Fibroblast of peridontal ligament (primary cell): ENCODE results near the gene ANKS4B.
"Not testable (repeated sequence)": the region's sequence is repeated elsewhere in the genome, so short reads cannot be mapped to it uniquely, and the experiment has no call there.

Source experiments
- DNase-seq: peaks from one replicate; pipeline ENCODE4 v3.0.0-alpha.2; 2010; ENCODE audit errors: extremely low read depth

The ANKS4B gene, protein sequence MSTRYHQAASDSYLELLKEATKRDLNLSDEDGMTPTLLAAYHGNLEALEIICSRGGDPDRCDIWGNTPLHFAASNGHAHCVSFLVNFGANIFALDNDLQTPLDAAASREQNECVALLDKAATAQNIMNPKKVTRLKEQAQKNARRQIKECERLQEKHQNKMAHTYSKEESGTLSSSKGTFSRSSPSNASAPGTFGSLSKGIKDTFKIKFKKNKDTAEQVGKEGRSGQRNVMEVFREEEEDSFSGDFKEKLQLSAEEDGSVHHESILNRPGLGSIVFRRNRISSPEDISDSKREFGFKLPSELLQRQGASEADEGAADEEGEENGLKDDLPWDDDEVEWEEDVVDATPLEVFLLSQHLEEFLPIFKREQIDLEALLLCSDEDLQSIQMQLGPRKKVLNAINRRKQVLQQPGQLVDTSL

DNA sequence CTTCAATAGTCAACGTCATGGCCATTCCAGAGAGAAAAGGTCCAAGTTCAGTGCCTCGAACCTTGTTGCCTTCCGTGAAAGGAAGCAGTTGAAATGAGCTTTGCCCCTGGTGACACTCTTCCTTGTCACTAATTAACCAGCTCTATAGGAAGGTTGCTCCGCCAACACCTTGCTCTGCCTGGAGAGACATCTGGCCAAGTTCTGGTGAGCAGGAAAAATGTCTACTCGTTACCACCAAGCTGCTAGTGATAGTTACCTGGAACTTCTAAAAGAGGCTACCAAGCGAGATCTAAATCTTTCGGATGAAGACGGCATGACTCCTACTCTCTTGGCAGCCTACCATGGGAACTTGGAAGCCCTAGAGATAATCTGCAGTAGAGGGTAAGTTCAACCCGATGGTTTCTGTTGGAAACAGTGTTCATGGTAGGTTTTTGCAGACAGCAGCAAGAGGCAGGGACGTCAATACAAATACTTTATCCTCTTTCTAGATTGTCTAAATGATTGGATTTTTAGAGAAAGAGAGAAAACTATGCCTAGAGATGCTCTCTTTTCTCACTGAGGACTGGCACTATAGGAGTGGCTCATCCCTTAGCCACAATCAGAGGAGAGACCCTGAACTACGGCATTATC is at the start of gene ANKS4B:
ANKS4B (plus strand) TSS at position 179 of the 630 bp plus-strand sequence; CDS start at position 218, 39 bp downstream.
- DNase-seq = no peak

DNA sequence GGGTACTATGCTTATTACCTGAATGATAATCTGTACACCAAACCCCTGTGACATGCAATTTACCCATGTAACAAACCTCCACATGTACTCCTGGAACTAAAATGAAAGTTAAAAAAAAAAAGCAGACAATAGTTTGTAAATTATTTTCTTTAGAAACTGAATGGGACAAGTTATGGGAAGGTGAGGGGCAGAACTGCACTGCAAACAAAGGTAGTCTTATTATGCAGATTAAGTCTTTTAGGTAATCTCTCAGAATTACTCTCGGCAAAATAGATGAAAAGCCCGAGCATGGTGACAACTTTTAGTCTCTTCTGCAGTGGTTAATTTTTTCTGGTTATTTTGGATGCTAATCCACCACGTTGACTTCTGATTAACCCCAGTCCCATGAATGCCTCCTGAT is 49.5 kb upstream of the ANKS4B start:
- no peak for DNase-seq

DNA sequence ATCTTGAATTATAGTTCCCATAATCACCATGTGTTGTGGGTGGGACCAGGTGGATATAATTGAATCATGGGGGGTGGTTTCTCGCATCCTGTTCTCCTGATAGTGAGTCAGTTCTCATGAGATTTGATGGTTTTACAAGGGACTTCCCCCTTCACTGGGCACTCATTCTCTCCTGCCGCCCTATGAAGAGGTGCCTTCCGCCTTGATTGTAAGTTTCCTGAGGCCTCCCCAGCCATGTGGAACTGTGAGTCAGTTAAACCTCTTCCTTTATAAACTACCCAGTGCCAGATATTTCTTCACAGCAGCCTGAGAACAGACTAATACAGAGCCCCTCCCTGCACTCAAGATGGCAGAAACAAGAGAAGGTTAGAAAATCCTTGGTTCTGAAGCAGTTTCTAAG is 48.7 kb upstream of the ANKS4B start:
- DNase-seq = no peak

DNA sequence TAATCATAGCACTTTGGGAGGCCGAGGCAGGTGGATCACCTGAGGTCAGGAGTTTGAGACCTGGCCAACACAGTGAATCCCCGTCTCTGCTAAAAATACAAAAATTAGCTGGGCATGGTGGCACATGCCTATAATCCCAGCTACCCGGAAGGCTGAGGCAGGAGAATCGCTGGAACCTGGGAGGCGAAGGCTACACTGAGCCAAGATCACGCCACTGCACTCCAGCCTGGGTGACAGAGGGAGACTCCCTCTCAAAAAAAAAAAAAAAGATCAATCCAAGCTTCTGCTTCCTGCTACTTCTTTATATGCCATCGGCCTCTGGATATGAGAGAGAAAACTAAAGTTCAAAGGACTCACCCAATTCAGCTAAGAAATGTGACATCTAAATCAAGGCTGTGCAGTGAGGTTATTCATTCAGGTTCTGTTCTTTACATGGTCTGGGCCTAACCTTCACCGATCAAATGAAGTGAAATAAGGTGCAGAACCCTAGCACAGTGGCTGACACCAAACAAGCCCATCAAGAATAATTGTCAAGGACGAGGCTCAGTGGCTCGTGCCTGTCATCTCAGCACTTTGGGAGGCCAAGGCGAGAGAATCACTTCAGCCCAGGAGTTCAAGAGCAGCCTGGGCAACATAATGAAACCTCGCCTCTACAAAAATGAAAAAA is 47.7 kb upstream of the ANKS4B start:
- no peak for DNase-seq

DNA sequence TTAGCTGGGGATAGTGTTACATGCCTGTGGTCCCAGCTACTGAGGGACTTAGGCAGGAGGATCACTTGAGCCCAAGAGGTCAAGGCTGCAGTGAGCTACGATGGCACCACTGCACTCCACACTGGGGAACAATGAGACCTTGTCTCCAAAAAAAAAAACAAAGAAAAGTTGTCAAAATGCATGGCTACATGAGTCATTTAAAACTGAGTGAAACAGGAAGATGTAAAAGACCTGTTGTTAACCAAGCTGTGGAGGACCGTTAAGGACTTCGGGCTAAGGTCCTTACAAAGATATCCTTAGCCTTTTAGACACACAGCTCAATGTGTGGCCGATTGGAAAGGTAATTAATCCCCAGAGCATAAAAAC is 47.2 kb upstream of the ANKS4B start:
- no peak for DNase-seq

DNA sequence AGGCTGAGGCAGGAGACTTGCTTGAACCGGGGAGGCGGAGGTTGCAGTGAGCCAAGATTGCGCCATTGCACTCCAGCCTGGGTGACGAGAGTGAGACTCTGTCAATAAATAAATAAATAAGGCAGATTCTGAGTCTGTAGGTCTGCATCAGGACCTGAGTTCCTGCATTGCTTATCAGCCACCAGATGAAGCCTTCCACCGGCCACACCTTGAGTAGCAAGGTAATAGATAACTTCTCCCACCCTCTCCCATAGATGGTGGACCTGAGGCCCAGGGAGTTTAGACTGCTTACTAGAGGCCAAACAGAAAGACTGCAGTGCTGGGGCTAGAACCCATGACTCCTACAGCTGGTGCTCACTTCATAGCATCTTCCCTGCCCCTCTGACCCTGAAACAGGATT is 44.2 kb upstream of the ANKS4B start:
- no peak for DNase-seq

DNA sequence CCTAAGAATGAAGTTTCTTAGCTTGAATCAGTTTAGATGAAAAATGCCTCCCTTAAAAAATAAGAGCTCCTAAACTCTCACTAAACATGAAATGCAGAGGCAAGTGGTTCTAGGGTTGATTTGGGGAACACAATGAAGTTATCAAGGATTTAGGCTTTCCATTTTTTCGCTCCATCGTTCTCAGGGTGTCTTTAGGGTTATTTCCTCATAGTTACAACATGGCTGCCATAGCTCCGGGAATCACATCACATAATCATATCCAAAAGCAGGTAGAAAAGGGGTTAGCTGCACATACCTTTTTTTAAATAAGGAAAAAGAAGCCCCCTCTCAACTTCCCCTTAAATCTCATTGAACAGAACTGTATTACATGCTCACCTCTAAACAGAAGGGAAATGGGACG is 43.5 kb upstream of the ANKS4B start:
- no peak for DNase-seq

DNA sequence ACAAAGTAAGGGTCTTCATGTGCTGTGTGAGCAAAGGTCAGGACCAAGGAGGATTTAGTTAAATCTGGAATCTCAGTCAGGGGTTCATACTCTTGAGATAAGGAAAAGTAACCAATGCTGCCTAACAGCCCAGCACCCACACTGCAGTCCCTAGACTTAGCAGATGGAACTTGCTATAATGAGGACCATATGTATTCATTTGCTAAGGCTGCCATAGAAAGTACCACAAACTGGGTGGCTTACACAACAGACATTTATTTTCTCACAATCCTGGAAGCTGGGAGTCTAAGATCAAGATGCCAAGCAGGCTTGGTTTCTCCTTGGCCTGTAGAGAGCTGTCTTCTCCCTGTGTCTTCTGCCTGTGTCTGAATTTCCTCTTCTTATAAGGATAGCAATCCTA is 42.9 kb upstream of the ANKS4B start:
- DNase-seq = peak; percentile 96

DNA sequence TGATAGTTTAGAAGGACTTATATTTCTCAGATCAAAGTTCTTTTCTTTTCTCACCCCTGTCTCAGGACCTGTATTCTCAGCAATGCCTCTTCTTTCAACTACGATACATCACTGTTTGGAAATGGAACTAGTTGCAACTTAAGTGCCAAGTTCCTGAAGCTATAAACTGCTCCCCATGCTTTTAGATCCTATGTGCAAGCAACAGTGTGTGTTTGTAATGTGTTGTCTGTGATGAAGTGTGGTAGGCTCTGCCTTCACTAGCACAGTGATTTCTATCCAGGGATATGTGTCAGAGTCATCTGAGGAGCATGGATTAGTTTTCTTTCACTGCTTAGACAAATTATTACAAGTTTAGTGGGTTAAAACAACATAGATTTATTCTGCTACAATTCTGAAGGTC is 40.5 kb upstream of the ANKS4B start:
- no peak for DNase-seq

DNA sequence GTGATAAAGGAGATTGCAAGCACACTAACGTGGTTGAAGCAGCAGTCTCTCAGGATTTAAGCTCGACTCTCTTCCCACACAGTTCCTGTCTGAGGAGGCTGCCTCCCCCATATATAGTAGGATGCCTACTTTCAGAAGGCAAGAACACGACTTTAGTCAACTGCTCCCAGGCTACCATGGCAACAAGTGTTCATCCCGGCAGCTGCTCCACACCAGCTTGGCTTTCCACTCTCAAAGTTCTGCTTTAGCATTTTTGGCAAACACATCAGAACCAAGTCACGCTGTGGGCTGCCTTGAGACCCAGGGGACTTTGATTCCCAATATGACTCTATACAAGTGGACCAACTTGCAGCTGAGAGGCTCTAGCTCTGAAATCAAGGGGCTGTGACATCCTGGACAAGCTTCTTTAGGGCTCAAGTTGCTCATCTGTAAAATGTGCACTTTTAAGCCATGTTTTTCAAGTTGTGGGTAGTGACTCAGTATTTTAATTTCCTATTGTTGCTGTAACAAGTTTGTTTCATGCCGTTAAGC is 38.7 kb upstream of the ANKS4B start:
- peak; percentile 71 for DNase-seq

DNA sequence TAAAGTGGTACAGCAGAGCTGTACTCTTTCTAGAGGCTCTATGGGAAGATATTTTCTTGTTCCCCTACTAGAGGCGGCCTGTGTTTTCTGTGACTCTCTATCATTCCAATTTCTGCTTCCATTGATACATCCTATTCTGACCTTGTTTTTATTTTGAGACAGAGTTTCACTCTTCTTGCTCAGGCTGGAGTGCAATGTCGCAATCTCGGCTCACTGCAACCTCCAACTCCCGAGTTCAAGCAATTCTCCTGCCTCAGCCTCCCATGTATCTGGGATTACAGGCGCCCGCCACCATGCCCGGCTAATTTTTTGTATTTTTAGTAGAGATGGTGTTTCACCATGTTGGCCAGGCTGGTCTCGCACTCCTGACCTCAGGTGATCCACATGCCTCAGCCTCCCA is 38.2 kb upstream of the ANKS4B start:
- not testable (repeated sequence) for DNase-seq

DNA sequence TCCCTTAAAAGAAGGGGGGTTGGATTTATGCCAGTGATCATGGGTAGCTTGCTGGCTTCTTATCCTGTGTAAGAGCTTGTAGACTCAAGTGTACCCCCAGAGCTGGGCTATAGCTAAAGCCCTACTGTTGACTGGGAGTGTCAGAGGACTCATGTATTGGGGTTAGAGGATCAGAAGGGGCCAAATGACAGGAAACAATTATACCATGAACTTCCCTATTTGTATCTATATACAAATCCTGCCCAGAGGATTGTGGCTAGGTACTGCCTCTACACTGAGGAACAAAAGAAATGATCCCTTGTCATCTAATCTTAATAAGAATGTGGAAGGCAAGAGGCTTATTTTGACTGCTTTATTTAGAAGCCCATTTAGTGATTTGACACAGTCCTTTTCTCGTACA is 36.4 kb upstream of the ANKS4B start:
- DNase-seq = peak; percentile 10

DNA sequence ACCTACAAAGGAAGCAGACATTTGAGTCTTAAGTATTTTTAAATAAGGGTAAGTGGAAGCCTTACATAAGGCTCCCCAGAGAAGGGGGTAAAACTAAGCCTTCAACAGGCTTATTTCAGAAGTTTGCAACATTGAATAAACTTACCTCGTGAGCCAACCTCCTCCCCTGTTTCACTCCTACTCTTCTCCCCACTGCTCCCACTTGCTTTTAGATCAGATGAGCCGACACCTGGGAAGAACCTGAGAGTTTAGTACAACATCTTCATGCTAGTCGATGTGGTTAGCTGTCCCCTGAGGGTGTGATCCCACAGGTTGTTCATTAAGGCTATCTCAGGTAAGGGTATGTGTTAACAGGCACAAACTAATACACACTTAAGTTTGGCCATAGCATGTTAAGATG is 35.9 kb upstream of the ANKS4B start:
- no peak for DNase-seq

DNA sequence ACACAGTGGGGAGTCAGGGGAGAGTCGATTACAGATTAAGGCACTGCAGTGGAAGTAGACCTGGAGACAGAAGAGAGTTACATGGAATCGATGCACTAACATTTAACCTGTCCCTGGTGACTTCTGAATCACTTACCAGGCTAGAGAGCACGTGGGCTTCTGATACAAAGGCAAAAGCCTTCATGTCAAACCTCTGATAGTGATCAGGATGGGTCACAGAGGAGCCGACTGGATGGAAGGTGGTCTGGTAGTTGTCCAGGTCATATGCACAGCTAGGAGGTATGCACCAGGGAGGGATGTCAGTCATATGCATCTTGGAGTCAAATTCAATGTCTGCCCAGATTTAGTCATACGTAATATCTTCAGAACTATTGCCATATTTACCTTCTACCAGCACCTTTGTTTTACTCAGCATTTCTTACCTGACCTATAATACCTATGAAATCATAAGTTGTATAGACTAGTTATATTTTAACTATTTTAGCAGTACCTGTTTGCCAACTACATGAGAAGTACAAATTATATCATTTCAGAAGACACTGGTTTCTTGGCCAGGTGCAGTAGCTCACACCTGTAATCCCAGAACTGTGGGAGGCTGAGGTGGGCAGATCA is 33.8 kb upstream of the ANKS4B start:
- no peak for DNase-seq

DNA sequence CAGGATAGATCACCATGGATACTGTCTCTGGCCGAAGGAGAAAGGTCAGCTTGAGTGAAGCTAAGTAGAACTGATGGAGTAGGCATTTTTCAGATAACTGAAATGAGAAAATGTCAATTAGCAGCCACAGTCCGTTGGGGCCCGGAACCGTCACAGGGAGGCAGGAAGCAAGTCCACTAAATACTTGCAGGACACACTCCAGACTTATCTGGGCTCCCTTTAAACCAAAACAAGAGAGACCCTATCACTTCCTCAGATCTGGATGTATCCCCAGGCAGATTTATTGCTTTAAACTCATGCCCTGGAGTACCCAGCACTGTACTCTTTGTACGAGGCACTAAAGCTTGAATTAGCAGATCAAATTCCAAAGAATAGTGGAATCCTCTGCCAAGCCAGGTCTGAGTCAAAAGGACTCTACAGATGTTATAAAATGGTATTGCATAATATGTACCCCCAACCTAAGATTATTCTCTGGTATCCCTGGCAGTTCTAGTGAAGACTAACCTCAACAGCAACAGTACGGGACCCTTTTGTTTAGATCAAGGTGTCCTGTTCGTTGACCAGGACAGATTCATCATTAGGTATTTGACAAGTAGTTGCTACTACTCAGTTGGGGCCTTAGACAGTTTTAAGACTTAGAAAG is 30.2 kb upstream of the ANKS4B start:
- no peak for DNase-seq

DNA sequence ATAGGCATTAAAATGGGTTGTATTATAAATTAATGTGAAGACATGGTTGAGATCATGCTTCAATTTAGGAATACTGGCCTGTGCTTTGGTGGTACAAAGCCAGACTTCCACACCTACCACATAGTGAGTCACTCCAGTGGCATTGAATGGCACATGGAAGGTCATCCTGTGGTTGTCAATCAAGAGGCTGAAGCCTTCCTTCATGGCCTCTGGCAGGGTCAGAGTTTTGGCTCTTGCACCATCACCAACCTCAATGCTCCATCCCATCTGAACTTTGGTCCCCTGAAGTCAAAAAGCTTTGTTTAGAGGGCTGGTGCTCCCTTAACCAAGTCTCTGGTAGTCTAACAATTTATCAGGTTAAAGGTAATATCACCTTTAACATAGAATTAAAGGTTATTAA is 28.2 kb upstream of the ANKS4B start:
- no peak for DNase-seq

DNA sequence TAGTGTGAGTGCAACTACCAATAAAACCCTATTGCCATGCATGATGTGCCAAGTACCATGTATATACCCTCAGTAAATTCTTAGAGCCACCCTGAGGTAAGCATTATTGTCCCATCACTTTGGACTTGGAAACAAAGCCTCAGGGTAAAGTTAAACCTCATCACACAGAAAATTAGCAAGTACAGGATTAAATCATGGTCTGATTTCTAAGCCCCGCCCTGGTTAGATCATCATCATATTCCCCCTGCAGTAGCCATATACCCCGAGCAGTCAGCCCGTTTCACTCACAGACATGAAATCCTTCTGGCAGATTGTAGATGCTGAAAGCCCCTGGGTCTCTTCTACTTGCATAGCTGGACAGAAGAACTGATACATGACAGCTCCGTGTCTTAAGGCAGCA is 26.9 kb upstream of the ANKS4B start:
- DNase-seq = no peak

DNA sequence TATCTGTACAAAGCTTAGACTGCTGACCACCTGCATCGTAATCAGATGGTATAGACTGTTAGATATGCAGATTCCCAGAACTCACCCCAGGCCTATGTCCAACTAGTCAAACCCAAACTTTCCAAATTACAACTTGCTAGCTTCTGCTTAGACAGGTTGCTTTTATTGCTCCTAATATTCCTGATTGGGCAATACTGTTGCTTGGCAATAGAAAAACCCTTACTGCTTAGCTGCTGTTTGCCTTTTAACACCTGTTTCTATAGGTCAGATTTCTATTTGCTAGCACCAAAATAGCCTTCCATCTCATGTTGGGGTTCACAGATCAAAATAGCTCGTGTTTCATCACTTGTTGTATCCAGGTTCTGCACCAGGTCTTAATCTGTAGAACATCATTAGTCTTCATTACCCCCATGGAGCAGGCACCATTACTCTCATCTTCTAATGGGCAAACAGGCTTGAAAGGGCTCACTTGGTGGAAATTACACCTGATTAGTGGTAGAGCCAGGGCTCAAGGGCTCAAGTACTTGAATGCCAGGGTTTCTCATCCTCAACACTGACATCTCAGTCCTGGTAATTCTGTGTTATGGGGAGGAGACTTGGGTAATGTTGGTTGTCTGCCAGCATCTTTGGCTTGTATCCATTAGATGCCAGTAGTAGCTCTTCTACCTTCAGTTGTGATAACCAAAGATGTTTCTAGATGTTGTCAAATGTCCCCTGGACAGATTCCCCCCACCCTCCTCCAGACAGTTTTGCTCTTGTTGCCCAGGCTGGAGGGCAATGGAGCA is 24.9 kb upstream of the ANKS4B start:
- DNase-seq = no peak

DNA sequence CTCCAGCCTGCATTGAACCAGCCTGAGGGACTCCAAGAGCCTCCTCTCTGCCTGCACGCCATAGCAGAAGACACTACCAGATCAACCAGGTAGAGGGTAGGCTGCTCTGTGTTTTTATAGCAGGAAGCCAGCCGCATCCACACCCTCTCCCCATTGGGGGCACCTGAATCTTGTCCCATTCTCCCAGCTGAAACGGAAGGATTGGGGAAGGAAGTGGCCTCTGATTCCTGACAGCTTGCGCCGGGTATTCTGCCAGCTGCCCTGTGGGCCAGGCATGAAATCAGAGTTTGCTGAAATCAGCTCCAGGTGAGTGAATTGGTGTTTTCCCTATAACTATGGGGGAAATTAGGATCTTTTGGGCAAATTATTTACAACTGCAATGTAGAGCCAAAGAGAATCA is 22.0 kb upstream of the ANKS4B start, which contains the start of gene ZP2:
ZP2 (minus strand) TSS at position 89 of the 400 bp plus-strand sequence; CDS start at position 62, 27 bp downstream.
- DNase-seq = no peak

DNA sequence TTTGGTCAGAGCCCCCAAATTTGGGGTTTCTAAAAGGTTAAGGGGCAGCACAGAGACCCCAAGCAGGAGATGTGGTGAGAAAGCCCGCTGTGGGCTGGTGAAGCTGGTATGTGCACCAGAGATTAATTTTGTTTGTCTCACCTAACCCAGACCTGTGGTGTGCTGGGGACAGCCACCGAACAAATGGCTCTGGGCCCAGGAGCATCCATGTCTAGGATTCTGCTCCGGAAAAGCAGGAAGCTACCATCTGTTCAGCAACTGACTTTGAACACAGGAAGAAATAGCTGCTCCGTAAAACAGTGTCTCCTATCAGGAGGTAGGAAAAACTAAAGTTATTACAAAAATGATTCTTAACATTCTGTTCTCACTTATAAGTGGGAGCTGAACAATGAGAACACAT is 19.4 kb upstream of the ANKS4B start:
- DNase-seq = no peak

DNA sequence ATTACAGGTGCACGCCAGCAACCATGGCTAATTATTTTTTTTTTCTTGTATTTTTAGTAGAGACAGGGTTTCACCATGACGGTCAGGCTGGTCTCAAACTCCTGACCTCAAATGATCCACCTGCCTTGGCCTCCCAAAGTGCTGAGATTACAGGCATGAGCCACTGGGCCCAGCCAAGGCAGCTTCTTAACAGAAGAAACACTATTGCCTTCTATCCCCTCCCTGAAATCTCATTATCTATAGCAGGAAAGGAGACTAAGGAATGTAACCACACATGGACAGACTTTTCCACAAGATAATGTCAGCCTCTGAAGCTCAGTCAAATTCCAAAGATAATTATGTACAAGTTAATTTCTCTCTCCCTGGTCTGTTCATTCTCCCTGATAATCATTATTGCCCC is 16.4 kb upstream of the ANKS4B start:
- no peak for DNase-seq
